NCI-H128 (cell line): ENCODE measurements around the gene PTPN6.

ENCODE experiments used
- DNase-seq: peaks from one replicate; lab custom pipeline; 2025; ENCODE audit not compliant: unreplicated experiment; lab: John Stamatoyannopoulos, UW

Gene PTPN6

DNA sequence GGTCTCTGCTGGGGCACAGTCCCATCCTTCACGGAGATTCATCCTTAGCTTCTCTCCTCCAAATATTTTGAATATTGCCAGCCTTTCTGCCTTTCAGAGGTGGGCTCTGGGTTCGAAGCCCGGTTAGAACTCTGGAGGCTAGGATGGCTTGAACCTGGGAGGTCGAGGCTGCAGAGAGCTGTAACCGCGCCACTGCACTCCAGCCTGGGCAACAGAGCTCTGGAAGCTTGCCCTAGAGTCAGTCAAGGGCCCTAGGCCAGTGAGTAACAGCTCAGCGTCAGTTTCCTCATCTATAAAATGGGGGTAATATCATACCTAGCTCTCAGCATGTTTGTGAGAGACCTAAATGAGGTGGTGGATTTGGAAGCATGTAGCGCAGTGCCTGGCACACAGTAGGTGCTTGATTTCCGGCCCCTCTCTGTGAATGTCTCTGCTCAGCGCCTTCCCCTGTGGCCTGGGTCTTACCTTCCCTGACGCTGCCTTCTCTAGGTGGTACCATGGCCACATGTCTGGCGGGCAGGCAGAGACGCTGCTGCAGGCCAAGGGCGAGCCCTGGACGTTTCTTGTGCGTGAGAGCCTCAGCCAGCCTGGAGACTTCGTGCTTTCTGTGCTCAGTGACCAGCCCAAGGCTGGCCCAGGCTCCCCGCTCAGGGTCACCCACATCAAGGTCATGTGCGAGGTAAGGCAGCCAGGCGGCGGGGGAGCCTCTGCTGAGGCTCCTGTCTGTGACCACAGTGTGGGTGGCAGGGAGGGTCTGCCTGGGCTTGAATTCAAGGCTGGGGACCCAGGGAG, 3.4 kb downstream of the PTPN6 start:
- no peak for DNase-seq

DNA sequence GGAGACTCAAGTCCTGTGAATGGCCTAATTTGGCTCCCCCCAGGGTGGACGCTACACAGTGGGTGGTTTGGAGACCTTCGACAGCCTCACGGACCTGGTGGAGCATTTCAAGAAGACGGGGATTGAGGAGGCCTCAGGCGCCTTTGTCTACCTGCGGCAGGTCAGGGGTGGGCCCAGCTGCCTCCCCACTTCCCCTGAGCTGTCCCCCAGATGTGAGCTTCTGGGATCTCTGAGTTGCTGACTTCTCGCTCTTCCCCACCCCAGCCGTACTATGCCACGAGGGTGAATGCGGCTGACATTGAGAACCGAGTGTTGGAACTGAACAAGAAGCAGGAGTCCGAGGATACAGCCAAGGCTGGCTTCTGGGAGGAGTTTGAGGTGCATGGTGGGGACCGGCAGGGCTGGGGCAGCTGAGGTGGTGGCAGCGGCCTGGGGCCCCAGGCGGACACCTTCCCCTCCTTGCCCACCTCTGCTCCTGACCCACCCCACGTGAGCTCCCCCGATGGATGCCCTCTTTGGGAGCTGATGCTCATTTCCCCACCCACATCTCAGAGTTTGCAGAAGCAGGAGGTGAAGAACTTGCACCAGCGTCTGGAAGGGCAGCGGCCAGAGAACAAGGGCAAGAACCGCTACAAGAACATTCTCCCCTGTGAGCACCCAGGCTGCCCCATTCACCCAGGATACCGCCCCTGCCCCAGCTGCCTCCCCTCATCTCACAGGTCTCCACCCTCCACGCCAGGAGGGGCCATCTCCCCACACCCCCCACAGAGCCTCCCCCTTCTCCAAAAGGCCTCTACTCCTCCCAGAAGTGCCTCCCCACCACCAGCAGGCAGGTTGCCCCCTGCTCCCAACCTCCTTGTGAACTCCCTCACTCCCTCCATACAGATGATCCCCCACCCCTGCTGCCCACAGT, 4.2 kb downstream of the PTPN6 start:
- DNase-seq: no peak

- no peak for DNase-seq
Measured at GRCh38 chr12:6956021-6956727, 5.0 kb downstream of the PTPN6 start.

GRCh38 chr12:6957151-6957701, 6.1 kb downstream of the PTPN6 start:
- DNase-seq: no peak

DNA sequence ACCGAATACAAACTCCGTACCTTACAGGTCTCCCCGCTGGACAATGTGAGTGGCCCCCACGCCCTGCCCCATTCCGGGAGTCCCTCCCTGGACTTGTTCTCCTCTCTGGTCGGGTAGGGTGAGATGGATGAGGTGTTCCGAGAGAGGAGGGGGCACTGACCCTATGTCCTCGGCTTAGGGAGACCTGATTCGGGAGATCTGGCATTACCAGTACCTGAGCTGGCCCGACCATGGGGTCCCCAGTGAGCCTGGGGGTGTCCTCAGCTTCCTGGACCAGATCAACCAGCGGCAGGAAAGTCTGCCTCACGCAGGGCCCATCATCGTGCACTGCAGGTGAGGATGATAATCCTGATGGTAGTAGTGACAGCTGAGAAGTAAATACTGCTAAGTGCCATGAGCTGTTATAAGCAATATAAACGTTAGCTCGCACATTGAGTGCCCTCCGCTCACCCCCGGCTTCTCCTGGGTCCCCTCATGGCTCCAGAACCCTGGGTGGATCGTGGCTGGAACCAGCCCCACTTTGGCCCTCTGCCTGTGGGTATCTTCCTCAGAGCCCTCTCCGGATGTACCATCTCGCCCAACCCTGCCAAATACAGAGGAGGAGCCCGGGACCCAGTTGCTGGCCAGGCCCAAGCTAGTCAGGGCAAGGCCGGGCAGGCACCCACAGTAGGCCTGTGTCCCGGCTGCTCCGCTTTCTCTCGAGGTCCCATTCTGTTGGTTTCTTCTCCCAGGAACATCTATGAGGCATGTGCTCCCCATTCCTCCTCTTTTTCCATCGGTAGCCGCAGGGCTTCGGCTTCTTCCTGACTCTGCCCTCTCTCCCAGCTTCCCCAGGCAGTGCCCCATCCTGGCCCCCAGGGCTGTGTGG, 6.8 kb downstream of the PTPN6 start:
- no peak for DNase-seq

DNA sequence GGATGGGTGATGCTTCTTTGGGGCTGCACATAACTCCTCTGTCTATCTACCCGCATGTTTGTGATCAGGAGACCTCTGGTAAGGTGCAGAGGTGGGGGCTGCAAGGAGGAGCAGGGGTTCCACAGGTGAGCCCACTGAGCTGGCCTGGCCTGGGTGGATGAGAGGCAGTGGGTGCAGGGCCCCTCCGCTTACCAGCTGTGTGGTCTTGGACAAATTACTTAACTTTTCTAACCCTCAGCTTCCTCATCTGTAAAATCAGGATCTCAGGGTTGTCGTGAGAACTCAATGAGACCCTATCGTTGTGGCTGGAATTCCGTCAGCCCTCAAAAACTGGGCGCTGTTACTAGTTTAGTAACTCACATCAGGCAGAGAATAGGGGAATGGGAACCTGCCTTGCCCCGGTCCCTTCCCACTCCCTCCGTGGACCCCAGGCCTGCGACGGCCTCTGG, 7.5 kb downstream of the PTPN6 start:
- no peak for DNase-seq

- no peak for DNase-seq
Measured at GRCh38 chr12:6959058-6959804, 8.1 kb downstream of the PTPN6 start.

GRCh38 chr12:6959805-6960592, 8.8 kb downstream of the PTPN6 start:
- DNase-seq: no peak

GRCh38 chr12:6960593-6961277, 9.6 kb downstream of the PTPN6 start:
- no peak for DNase-seq

DNA sequence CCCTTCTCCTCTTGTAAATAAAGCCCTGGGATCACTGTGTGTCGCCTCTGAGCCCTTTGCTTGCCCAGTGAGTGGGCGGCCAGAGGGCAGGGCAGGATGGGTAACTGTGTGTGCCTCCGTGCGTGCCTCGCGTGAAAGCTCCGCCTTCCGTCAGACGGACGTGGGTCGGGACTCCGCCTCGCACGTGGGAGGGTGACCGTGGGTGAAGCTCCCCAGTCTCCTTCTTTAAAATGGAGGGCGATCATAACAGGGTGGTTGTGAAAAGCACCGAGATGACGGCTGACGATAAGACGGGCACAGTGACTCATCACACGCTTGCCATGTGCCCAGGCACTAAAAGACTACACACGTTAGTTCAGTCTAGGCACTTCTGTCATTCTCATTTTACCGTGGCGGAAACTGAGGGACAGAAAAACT, 10.1 kb downstream of the PTPN6 start:
- no peak for DNase-seq

DNA sequence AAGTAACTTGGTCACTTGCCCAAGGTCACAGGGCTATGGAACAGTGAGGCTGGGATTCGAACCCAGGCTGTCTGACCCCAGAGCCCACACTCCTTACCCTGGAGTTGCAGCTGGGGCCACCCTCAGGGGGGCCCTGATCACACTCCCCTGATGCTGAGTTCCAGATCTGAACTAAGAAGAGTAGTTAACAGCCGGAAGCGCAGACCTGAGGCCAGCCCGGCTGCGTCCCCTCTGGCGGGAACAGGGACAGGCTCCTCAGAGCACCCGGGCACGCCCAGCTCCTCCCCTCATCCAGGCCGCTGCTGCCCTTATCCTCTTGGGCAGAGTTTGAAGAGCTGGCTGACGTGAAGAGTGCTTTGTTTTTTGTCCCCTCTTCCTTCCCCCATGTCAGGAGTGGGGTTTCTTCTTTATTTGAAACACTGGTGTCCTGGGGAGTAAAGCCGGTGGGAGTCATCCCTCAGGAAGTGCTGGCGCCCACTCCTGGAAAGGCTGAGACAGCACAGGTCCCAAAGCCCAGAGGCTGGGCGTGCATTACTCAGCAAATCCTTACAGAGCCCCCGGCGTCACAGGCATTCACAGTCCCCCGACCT, 10.6 kb downstream of the PTPN6 start:
- peak; percentile 80 for DNase-seq

DNA sequence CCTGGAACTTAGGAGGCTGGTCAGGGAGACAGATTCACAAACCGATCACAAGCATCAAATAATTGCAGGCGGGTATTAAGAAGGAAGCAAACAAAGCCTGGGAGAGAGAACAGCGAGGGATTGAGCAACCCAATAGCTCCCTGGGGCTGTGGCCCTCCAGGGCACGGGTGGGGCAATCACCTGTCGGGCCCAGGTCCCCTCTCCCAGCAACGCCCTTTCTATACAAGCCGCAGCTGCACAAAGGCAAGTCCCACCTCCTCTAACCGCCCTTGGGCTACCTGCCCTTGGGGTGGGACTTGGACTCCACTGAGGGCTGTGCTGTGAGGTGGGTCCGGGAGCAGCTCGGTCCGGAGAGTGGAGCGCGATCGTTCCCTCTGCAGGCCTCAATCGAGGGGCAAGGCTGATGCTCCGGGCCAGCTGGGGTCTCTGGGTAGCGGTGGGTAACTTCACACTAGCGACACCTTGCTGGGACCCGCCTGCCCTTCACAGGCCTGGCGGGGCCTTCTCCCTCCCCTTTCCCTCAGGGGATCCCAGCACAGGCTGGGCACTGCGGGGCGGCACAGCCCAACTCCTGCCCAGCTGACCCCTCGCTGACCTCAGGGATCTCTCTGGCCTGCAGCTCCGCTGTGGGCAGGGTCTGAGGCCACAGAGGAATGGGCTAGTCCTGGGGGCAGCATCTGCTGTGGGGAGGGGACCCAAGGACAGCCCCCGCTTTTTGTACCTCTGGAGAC, 11.3 kb downstream of the PTPN6 start:
- DNase-seq: peak; percentile 66

- peak; percentile 75 for DNase-seq
Measured at GRCh38 chr12:6963016-6963731, 12.0 kb downstream of the PTPN6 start.

GRCh38 chr12:6963791-6964413, 12.7 kb downstream of the PTPN6 start:
- DNase-seq: peak; percentile 23

DNA sequence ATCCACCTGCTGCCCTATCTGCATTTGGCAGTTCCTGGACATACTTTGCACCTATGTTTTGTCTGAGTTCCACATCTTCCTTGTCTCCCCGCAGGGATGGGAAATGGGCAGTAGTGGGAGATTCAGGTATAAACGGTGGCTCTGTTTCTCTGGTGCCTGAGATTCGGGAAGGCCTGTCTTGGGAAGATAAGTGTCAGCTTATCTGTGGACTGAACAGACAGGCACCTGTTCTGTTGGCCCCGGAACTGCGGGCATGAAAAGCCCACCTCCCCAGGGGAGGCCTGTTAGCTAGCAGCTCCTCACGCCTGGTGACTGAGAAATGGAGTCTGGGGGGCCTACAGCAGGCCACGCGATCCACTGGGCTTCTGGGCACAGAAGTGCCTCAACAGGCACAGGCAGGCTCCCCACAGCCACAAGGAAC, 13.5 kb downstream of the PTPN6 start:
- DNase-seq: no peak
